HepG2 (cell line): Measurements from ENCODE around the gene TRAPPC12. TPM values are rescaled to one million over a fixed set of nuclear protein-coding genes. Genes with fewer than 3 reads are reported as not detected.

ENCODE experiments used
- ETV6 ChIP-seq: sonication (generic); formaldehyde crosslinking; conservative IDR thresholded peaks from 2 replicates; pipeline ENCODE4 v1.4.0; 2020; ENCODE audit warnings: missing genetic modification reagents
- FOXP1 ChIP-seq, 2 experiments: fragments of 450-650 bp in 1 of 2; IDR thresholded peaks; 2 replicates each; pipeline ENCODE4 v1.6.1; 2017 to 2018; ENCODE audit warnings: antibody characterized with exemption in 1 of 2
- KAT2B ChIP-seq: fragments of 150-350 bp; IDR thresholded peaks from 2 replicates; pipeline ENCODE4 v1.6.1; 2014; ENCODE audit warnings: low read depth, low read length, borderline replicate concordance
- KDM3A ChIP-seq: IDR thresholded peaks from 2 replicates; pipeline ENCODE4 v1.6.1; 2018; ENCODE audit warnings: low read depth, missing compliant biosample characterization
- KMT2A ChIP-seq: sonication (generic); formaldehyde crosslinking; IDR thresholded peaks from 2 replicates; pipeline ENCODE4 v1.4.0; 2020; ENCODE audit warnings: missing genetic modification reagents
- NFIB ChIP-seq: sonication (generic); formaldehyde crosslinking; IDR thresholded peaks from 2 replicates; pipeline ENCODE4 v1.9.0; 2021; ENCODE audit warnings: missing genetic modification reagents, mild to moderate bottlenecking, borderline replicate concordance
- NKX3-1 ChIP-seq: sonication (generic); formaldehyde crosslinking; IDR thresholded peaks from 2 replicates; pipeline ENCODE4 v1.5.0; 2020; ENCODE audit warnings: missing genetic modification reagents
- NPAS2 ChIP-seq: sonication (generic); formaldehyde crosslinking; IDR thresholded peaks from 2 replicates; pipeline ENCODE4 v1.8.0; 2022; ENCODE audit warnings: mild to moderate bottlenecking, missing genetic modification reagents, borderline replicate concordance
- RXRB ChIP-seq: IDR thresholded peaks from 2 replicates; pipeline ENCODE4 v1.6.1; 2016; ENCODE audit warnings: borderline replicate concordance, missing genetic modification reagents, missing compliant biosample characterization
- SP4 ChIP-seq: sonication (generic); formaldehyde crosslinking; IDR thresholded peaks from 2 replicates; pipeline ENCODE4 v1.8.1; 2023; ENCODE audit warnings: mild to moderate bottlenecking, missing genetic modification reagents
- SUZ12 ChIP-seq: fragments of 150-350 bp; IDR thresholded peaks from 2 replicates; pipeline ENCODE4 v1.6.1; 2014; ENCODE audit warnings: low read depth, low read length
- USF2 ChIP-seq, 2 experiments: sonication (generic) in 1 of 2; formaldehyde crosslinking in 1 of 2; IDR thresholded peaks; 2 replicates each; pipeline versions ENCODE4 v1.5.1 to v1.6.1; 2011 to 2020; ENCODE audit warnings: borderline replicate concordance in 1 of 2, low read depth in 1 of 2, low read length in 1 of 2, mild to moderate bottlenecking in 1 of 2, missing genetic modification reagents in 1 of 2, moderate library complexity in 1 of 2
- ZFY ChIP-seq: sonication (generic); formaldehyde crosslinking; IDR thresholded peaks from 2 replicates; pipeline ENCODE4 v1.4.0; 2020; ENCODE audit warnings: missing genetic modification reagents
- ZNF256 ChIP-seq: sonication (generic); formaldehyde crosslinking; conservative IDR thresholded peaks from 2 replicates; pipeline ENCODE4 v1.4.0; 2020; ENCODE audit warnings: missing genetic modification reagents
- ZNF441 ChIP-seq: sonication (generic); formaldehyde crosslinking; IDR thresholded peaks from 2 replicates; pipeline ENCODE4 v1.7.0; 2021; ENCODE audit warnings: missing genetic modification reagents, borderline replicate concordance
- ZNF775 ChIP-seq: sonication (generic); formaldehyde crosslinking; IDR thresholded peaks from 2 replicates; pipeline ENCODE4 v1.4.0; 2020; ENCODE audit warnings: missing genetic modification reagents, mild to moderate bottlenecking, moderate library complexity, borderline replicate concordance
- ZSCAN30 ChIP-seq: sonication (generic); formaldehyde crosslinking; IDR thresholded peaks from 2 replicates; pipeline ENCODE4 v1.5.0; 2020; ENCODE audit warnings: mild to moderate bottlenecking, missing genetic modification reagents
- polyA plus RNA-seq, 8 experiments: library from polyadenylated mRNA; depleted of rRNA in 3 of 8; stranded (reverse) in 7 of 8; unstranded in 1 of 8; fragments of >200 nt; fragmentation: Illumina TruSeq in 4 of 8; extraction: Trizol in 4 of 8; gene quantifications; 2 replicates each; pipeline versions ENCODE4 v1.2.1 to v1.2.3, GENCODE V29; 2011 to 2016; ENCODE audit warnings: low read depth in 4 of 8, missing spikeins in 1 of 8, mixed read lengths in 1 of 8; ENCODE audit not compliant: insufficient read depth in 1 of 8
- total RNA-seq, 5 experiments: library from RNA; depleted of rRNA; stranded (reverse); fragments of >200 nt; fragmentation: Illumina TruSeq; extraction: Trizol; gene quantifications; 2 replicates each; pipeline ENCODE4 v1.2.3, GENCODE V29; 2016; ENCODE audit warnings: low read depth in 1 of 5
- TF ChIP-seq, protein P1 (sequence below): sonication (generic); formaldehyde crosslinking; conservative IDR thresholded peaks from 2 replicates; pipeline ENCODE4 v1.4.0; 2020; ENCODE audit warnings: missing genetic modification reagents
- TF ChIP-seq, protein P2 (sequence below): sonication (generic); formaldehyde crosslinking; IDR thresholded peaks from 2 replicates; pipeline ENCODE4 v1.4.0; 2020; ENCODE audit warnings: missing genetic modification reagents
- TF ChIP-seq, protein P3 (sequence below): IDR thresholded peaks from 2 replicates; pipeline ENCODE4 v1.6.1; 2016; ENCODE audit warnings: mild to moderate bottlenecking
- TF ChIP-seq, protein P4 (sequence below): sonication (generic); formaldehyde crosslinking; IDR thresholded peaks from 2 replicates; pipeline ENCODE4 v1.5.0; 2020; ENCODE audit warnings: mild to moderate bottlenecking, missing genetic modification reagents, moderate library complexity

TRAPPC12 gene
- total and polyA plus RNA-seq, 2 of the 13 experiments (the other 11 are each of a cell fraction or from before 2014, with no cell fraction given): 46.4 to 97.7 TPM

- TF ChIP-seq, protein P1, sequence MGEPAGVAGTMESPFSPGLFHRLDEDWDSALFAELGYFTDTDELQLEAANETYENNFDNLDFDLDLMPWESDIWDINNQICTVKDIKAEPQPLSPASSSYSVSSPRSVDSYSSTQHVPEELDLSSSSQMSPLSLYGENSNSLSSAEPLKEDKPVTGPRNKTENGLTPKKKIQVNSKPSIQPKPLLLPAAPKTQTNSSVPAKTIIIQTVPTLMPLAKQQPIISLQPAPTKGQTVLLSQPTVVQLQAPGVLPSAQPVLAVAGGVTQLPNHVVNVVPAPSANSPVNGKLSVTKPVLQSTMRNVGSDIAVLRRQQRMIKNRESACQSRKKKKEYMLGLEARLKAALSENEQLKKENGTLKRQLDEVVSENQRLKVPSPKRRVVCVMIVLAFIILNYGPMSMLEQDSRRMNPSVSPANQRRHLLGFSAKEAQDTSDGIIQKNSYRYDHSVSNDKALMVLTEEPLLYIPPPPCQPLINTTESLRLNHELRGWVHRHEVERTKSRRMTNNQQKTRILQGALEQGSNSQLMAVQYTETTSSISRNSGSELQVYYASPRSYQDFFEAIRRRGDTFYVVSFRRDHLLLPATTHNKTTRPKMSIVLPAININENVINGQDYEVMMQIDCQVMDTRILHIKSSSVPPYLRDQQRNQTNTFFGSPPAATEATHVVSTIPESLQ (CRISPR knock-in tag): no peak
- TF ChIP-seq ZNF775 (CRISPR knock-in tag) (no peak), FOXP1 (IDR thresholded peaks at IDR 0.05) (no peak), FOXP1 (CRISPR knock-in tag; IDR thresholded peaks at IDR 0.05) (peak; percentile 56), ETV6 (CRISPR knock-in tag) (no peak), KDM3A (CRISPR knock-in tag) (no peak; the same call in 1 of the 2 replicates), ZFY (CRISPR knock-in tag) (no peak; the same call in 1 of the 2 replicates), SP4 (peak; percentile 78; the same call in 1 of the 2 replicates), ZNF256 (CRISPR knock-in tag) (no peak; the same call in 1 of the 2 replicates), ZSCAN30 (no peak), NPAS2 (CRISPR knock-in tag) (no peak), USF2 (IDR thresholded peaks at IDR 0.05; ENCODE audit: low read depth, low read length) (no peak), USF2 (CRISPR knock-in tag; IDR thresholded peaks at IDR 0.05; ENCODE audit: borderline replicate concordance) (no peak; the same call in 1 of the 2 replicates), RXRB (CRISPR knock-in tag) (peak; percentile 99), KMT2A (peak; percentile 42; the same call in 1 of the 2 replicates), ZNF441 (CRISPR knock-in tag) (no peak), NFIB (CRISPR knock-in tag) (no peak), NKX3-1 (CRISPR knock-in tag) (no peak), KAT2B (no peak), SUZ12 (no peak)
- TF ChIP-seq, protein P2, sequence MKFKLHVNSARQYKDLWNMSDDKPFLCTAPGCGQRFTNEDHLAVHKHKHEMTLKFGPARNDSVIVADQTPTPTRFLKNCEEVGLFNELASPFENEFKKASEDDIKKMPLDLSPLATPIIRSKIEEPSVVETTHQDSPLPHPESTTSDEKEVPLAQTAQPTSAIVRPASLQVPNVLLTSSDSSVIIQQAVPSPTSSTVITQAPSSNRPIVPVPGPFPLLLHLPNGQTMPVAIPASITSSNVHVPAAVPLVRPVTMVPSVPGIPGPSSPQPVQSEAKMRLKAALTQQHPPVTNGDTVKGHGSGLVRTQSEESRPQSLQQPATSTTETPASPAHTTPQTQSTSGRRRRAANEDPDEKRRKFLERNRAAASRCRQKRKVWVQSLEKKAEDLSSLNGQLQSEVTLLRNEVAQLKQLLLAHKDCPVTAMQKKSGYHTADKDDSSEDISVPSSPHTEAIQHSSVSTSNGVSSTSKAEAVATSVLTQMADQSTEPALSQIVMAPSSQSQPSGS: peak; percentile 83
- TF ChIP-seq, protein P3, sequence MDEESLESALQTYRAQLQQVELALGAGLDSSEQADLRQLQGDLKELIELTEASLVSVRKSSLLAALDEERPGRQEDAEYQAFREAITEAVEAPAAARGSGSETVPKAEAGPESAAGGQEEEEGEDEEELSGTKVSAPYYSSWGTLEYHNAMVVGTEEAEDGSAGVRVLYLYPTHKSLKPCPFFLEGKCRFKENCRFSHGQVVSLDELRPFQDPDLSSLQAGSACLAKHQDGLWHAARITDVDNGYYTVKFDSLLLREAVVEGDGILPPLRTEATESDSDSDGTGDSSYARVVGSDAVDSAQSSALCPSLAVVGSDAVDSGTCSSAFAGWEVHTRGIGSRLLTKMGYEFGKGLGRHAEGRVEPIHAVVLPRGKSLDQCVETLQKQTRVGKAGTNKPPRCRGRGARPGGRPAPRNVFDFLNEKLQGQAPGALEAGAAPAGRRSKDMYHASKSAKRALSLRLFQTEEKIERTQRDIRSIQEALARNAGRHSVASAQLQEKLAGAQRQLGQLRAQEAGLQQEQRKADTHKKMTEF: peak; percentile 74
- TF ChIP-seq, protein P4, sequence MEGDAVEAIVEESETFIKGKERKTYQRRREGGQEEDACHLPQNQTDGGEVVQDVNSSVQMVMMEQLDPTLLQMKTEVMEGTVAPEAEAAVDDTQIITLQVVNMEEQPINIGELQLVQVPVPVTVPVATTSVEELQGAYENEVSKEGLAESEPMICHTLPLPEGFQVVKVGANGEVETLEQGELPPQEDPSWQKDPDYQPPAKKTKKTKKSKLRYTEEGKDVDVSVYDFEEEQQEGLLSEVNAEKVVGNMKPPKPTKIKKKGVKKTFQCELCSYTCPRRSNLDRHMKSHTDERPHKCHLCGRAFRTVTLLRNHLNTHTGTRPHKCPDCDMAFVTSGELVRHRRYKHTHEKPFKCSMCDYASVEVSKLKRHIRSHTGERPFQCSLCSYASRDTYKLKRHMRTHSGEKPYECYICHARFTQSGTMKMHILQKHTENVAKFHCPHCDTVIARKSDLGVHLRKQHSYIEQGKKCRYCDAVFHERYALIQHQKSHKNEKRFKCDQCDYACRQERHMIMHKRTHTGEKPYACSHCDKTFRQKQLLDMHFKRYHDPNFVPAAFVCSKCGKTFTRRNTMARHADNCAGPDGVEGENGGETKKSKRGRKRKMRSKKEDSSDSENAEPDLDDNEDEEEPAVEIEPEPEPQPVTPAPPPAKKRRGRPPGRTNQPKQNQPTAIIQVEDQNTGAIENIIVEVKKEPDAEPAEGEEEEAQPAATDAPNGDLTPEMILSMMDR: peak; percentile 18; the same call in 1 of the 2 replicates
Measured at GRCh38 chr2:3465844-3466481, 86.5 kb downstream of the TRAPPC12 start (continued).
